H1 (cell line): Measurements from ENCODE around the gene SRRT. TPM values are rescaled to one million over a fixed set of nuclear protein-coding genes. Genes with fewer than 3 reads are reported as not detected.
"Not testable (repeated sequence)": the region's sequence is repeated elsewhere in the genome, so short reads cannot be mapped to it uniquely, and the experiment has no call there.

ENCODE experiments used
- CTCF ChIA-PET: fragments of 300-600 bp; sonication (Branson Sonifier 250); formaldehyde crosslinking; loops from one replicate; lab custom pipeline; 2021; ENCODE audit not compliant: partially characterized antibody; lab: Charles Lee
- POLR2A ChIA-PET: fragments of 300-600 bp; sonication (Branson Sonifier 250); formaldehyde crosslinking; loops from one replicate; lab custom pipeline; 2021; ENCODE audit warnings: inconsistent platforms; ENCODE audit not compliant: partially characterized antibody; lab: Charles Lee
- DNase-seq, 2 experiments: peaks; one replicate each; pipeline versions ENCODE4 v3.0.0 to v3.0.0-alpha.2; 2010 to 2022; ENCODE audit warnings: low spot score in 2 of 2, low read depth in 1 of 2, mixed read lengths in 1 of 2
- FAIRE-seq: peaks from 2 replicates; lab custom pipeline; 2011; peaks lifted over from hg19 to GRCh38; lab: Jason Lieb, UNC
- H2AFZ ChIP-seq: 2 replicates; pipeline ENCODE4 v1.8.1; 2012; ENCODE audit warnings: low read length, inconsistent platforms
- H2AK5ac ChIP-seq: 2 replicates; pipeline ENCODE4 v1.6.1; 2013; ENCODE audit warnings: low read depth, low read length
- H2BK120ac ChIP-seq: replicated peaks from 2 replicates; pipeline ENCODE3; 2013; ENCODE audit warnings: low read depth, low read length, inconsistent platforms
- H2BK12ac ChIP-seq: 2 replicates; pipeline ENCODE4 v1.6.1; 2013; ENCODE audit warnings: low read depth, low read length
- H2BK15ac ChIP-seq: 2 replicates; pipeline ENCODE4 v1.6.1; 2013; ENCODE audit warnings: low read length
- H2BK20ac ChIP-seq: 2 replicates; pipeline ENCODE4 v1.6.1; 2013; ENCODE audit warnings: low read length
- H2BK5ac ChIP-seq: 2 replicates; pipeline ENCODE4 v1.6.1; 2013; ENCODE audit warnings: low read depth, low read length
- H3K14ac ChIP-seq: 2 replicates; pipeline ENCODE4 v1.6.1; 2013; ENCODE audit warnings: inconsistent platforms; ENCODE audit not compliant: insufficient read length
- H3K18ac ChIP-seq: 2 replicates; pipeline ENCODE4 v1.6.1; 2013; ENCODE audit warnings: low read length; ENCODE audit errors: extremely low read depth
- H3K23ac ChIP-seq: 2 replicates; pipeline ENCODE4 v1.6.1; 2013; ENCODE audit warnings: inconsistent platforms; ENCODE audit not compliant: insufficient read length
- H3K23me2 ChIP-seq: 2 replicates; pipeline ENCODE4 v1.6.1; 2013; ENCODE audit warnings: low read depth, low read length
- H3K27ac ChIP-seq: 2 replicates; pipeline ENCODE4 v1.6.1; 2011; ENCODE audit warnings: low read depth, low read length, inconsistent platforms
- H3K27me3 ChIP-seq, 4 experiments: replicated peaks in 1 of 4; 1 replicate in 1 of 4; 2 replicates in 3 of 4; pipeline versions ENCODE4 v1.6.1 to v1.8.1; 2011 to 2013; ENCODE audit warnings: low read length in 3 of 4, mild to moderate bottlenecking in 3 of 4, inconsistent platforms in 2 of 4, mixed read lengths in 2 of 4, moderate library complexity in 1 of 4; ENCODE audit not compliant: control insufficient read depth in 3 of 4, insufficient read depth in 3 of 4; ENCODE audit errors: extremely low read depth in 1 of 4
- H3K36me3 ChIP-seq, 4 experiments: 2 replicates each; pipeline versions ENCODE4 v1.6.1 to v1.8.1; 2011 to 2013; ENCODE audit warnings: mild to moderate bottlenecking in 4 of 4, low read length in 3 of 4, moderate library complexity in 2 of 4, control low read depth in 1 of 4, inconsistent platforms in 1 of 4; ENCODE audit not compliant: insufficient read depth in 4 of 4, control insufficient read depth in 2 of 4
- H3K4ac ChIP-seq: replicated peaks from 2 replicates; pipeline ENCODE3; 2013; ENCODE audit warnings: low read length, low read depth, mixed read lengths, inconsistent platforms; ENCODE audit not compliant: insufficient read length
- H3K4me1 ChIP-seq, 4 experiments: replicated peaks in 1 of 4; 1 replicate in 1 of 4; 2 replicates in 3 of 4; pipeline versions ENCODE4 v1.6.1 to v1.8.1; 2011 to 2013; ENCODE audit warnings: low read length in 3 of 4, inconsistent platforms in 2 of 4, mixed read lengths in 1 of 4; ENCODE audit not compliant: insufficient read depth in 4 of 4, control insufficient read depth in 3 of 4
- H3K4me2 ChIP-seq, 2 experiments: 2 replicates each; pipeline versions ENCODE4 v1.6.1 to v1.8.1; 2011 to 2013; ENCODE audit warnings: low read depth in 2 of 2, low read length in 2 of 2, control low read depth in 1 of 2, inconsistent platforms in 1 of 2, mild to moderate bottlenecking in 1 of 2; ENCODE audit not compliant: insufficient read depth in 1 of 2
- H3K4me3 ChIP-seq, 4 experiments: fragments of 200-600, 300-600 bp in 1 of 4; sonication (generic), shearing (Covaris generic), sonication (Bioruptor Twin) in 1 of 4; 2 replicates each; pipeline versions ENCODE4 v1.5.1 to v1.8.1; 2011 to 2016; ENCODE audit warnings: low read length in 4 of 4, low read depth in 3 of 4, control low read depth in 2 of 4, inconsistent platforms in 2 of 4, mild to moderate bottlenecking in 2 of 4, mixed read lengths in 1 of 4, moderate library complexity in 1 of 4; ENCODE audit not compliant: insufficient read depth in 2 of 4; ENCODE audit errors: extremely low read depth in 1 of 4
- H3K56ac ChIP-seq: replicated peaks from 2 replicates; pipeline ENCODE3; 2013; ENCODE audit warnings: low read depth, mild to moderate bottlenecking, mixed read lengths, low read length, inconsistent platforms; ENCODE audit not compliant: insufficient read length
- H3K79me1 ChIP-seq: 2 replicates; pipeline ENCODE4 v1.6.1; 2013; ENCODE audit warnings: low read depth, low read length, control low read depth
- H3K79me2 ChIP-seq, 2 experiments: 2 replicates each; pipeline versions ENCODE4 v1.6.1 to v1.8.1; 2012 to 2013; ENCODE audit warnings: low read length in 2 of 2, mild to moderate bottlenecking in 2 of 2, inconsistent platforms in 1 of 2; ENCODE audit not compliant: insufficient read depth in 2 of 2, control insufficient read depth in 1 of 2
- H3K9ac ChIP-seq, 4 experiments: replicated peaks in 1 of 4; 1 replicate in 1 of 4; 2 replicates in 3 of 4; pipeline versions ENCODE4 v1.6.1 to v1.8.1; 2011 to 2013; ENCODE audit warnings: low read depth in 3 of 4, low read length in 3 of 4, control low read depth in 2 of 4, mild to moderate bottlenecking in 2 of 4, moderate library complexity in 2 of 4, inconsistent platforms in 1 of 4; ENCODE audit errors: extremely low read depth in 1 of 4
- H3K9me3 ChIP-seq, 2 experiments: 2 replicates each; pipeline versions ENCODE4 v1.6.1 to v1.8.1; 2012 to 2013; ENCODE audit warnings: mild to moderate bottlenecking in 2 of 2, moderate library complexity in 2 of 2, control low read depth in 1 of 2, inconsistent platforms in 1 of 2, low read depth in 1 of 2, low read length in 1 of 2, mixed read lengths in 1 of 2; ENCODE audit not compliant: insufficient read depth in 2 of 2
- H4K20me1 ChIP-seq, 2 experiments: replicated peaks in 1 of 2; 2 replicates each; pipeline versions ENCODE3 to v1.8.1; 2011 to 2013; ENCODE audit warnings: inconsistent platforms in 2 of 2, low read length in 2 of 2, mild to moderate bottlenecking in 1 of 2; ENCODE audit not compliant: insufficient read depth in 2 of 2, control insufficient read depth in 1 of 2
- H4K5ac ChIP-seq: 2 replicates; pipeline ENCODE4 v1.6.1; 2013; ENCODE audit warnings: low read length, low read depth, mixed read lengths, inconsistent platforms; ENCODE audit not compliant: insufficient read length
- H4K8ac ChIP-seq: 2 replicates; pipeline ENCODE4 v1.8.0; 2013; ENCODE audit warnings: mild to moderate bottlenecking, moderate library complexity, low read length, inconsistent platforms; ENCODE audit not compliant: insufficient read depth; ENCODE audit errors: extremely low read depth
- H4K91ac ChIP-seq: replicated peaks from 2 replicates; pipeline ENCODE3; 2013; ENCODE audit warnings: low read length, mixed read lengths, inconsistent platforms; ENCODE audit not compliant: insufficient read length
- WGBS, 2 experiments: shearing (Covaris generic) in 1 of 2; methylation state at CpG; one replicate each; pipeline versions ENCODE4 v1.1.6 to v1.1.7; 2013 to 2015; ENCODE audit warnings: low lambda C conversion rate in 2 of 2, mixed read lengths in 2 of 2, inconsistent platforms in 1 of 2, low coverage in 1 of 2, missing lambda C conversion rate in 1 of 2; ENCODE audit not compliant: insufficient replicate concordance in 2 of 2, insufficient coverage in 1 of 2, insufficient read length in 1 of 2; ENCODE audit errors: extremely low coverage in 1 of 2, missing lambda C conversion rate in 1 of 2; 5-methylcytosine and 5-hydroxymethylcytosine counted together
- polyA plus RNA-seq, 7 experiments: library from polyadenylated mRNA; depleted of rRNA in 3 of 7; stranded (reverse) in 5 of 7; unstranded in 2 of 7; fragments of >200 nt in 5 of 7; fragments of 200-250 nt in 2 of 7; gene quantifications; 1 replicate in 5 of 7; 2 replicates in 1 of 7; 4 replicates in 1 of 7; pipeline versions ENCODE4 v1.2.1 to v1.2.3, GENCODE V29; 2011 to 2013; ENCODE audit warnings: missing spikeins in 2 of 7, mixed read lengths in 2 of 7
- total RNA-seq: library from RNA; stranded (reverse); fragmentation: NEBNext Ultra II Directional; extraction: Animal tissue kit (Norgen Biotek cat#: 25700); gene quantifications from 2 replicates; pipeline ENCODE4 v1.2.1, GENCODE V29; 2021

Gene SRRT
- total and polyA plus RNA-seq, 2 of the 8 experiments (the other 6 are each of a cell fraction or from before 2014, with no cell fraction given) = 66.7 to 237 TPM

GRCh38 chr7:100910443-100910842 is 35.5 kb downstream of the SRRT start:
- CTCF ChIA-PET = interaction anchor here (1.3 to 1.4 kb wide), 3 partner anchors 10 to 166 kb away, joined by 5 read pairs; no protein-coding TSS in a partner anchor
- H2AFZ ChIP-seq, H4K5ac ChIP-seq, H3K18ac ChIP-seq, H4K8ac ChIP-seq, H3K9ac ChIP-seq, H4K91ac ChIP-seq, POLR2A ChIA-PET, H3K56ac ChIP-seq, H3K4me1 ChIP-seq, H2BK15ac ChIP-seq, H2BK12ac ChIP-seq, H3K23ac ChIP-seq, H3K79me1 ChIP-seq, DNase-seq, H3K79me2 ChIP-seq, H3K4me3 ChIP-seq, H3K36me3 ChIP-seq, H3K14ac ChIP-seq, H4K20me1 ChIP-seq, H2AK5ac ChIP-seq, H3K27me3 ChIP-seq, H3K9me3 ChIP-seq, H3K4me2 ChIP-seq, FAIRE-seq, H3K27ac ChIP-seq, H3K4ac ChIP-seq, H3K23me2 ChIP-seq, H2BK120ac ChIP-seq, H2BK20ac ChIP-seq, H2BK5ac ChIP-seq: not testable (repeated sequence)
- 91% methylated on average over 6 of the region's 7 CpGs; no CpG with 5 or more reads in 1 of the 2 experiments for WGBS, 2 experiments
